Astrocyte (in vitro differentiated cells and primary cell): ENCODE results near the gene PFDN1.

Experiments used
- CTCF ChIP-seq: IDR thresholded peaks from 2 replicates; pipeline ENCODE4 v1.5.1; 2011; ENCODE audit warnings: low read depth, mild to moderate bottlenecking, inconsistent platforms, low read length, moderate library complexity; ENCODE audit not compliant: insufficient read depth
- EZH2 ChIP-seq: IDR thresholded peaks from 2 replicates; pipeline ENCODE4 v1.6.1; 2012; ENCODE audit warnings: mild to moderate bottlenecking, low read length, inconsistent platforms; ENCODE audit not compliant: insufficient read depth

GRCh38 chr5:140336388-140336787 lies 33.5 kb upstream of the PFDN1 start:
- no peak for TF ChIP-seq CTCF
- no peak for TF ChIP-seq EZH2
